AG04450 (cell line): ENCODE results near the gene DOK6. TPM values are rescaled to one million over a fixed set of nuclear protein-coding genes. Genes with fewer than 3 reads are reported as not detected.

Source experiments
- CTCF ChIA-PET: fragments of 300-600, 350-600 bp; formaldehyde crosslinking; extraction: SDS; loops from one replicate; lab custom pipeline; 2022; ENCODE audit warnings: antibody characterized with exemption, inconsistent platforms; lab: Charles Lee
- POLR2A ChIA-PET: fragments of 350-600 bp; formaldehyde crosslinking; extraction: SDS; loops from one replicate; lab custom pipeline; 2021; ENCODE audit warnings: antibody characterized with exemption, inconsistent platforms; lab: Yijun Ruan, JAX
- DNase-seq: peaks from one replicate; pipeline ENCODE4 v3.0.0-alpha.2; 2011; ENCODE audit warnings: low read depth, low spot score
- H3K27ac ChIP-seq: one replicate; pipeline ENCODE4 v1.5.1; 2012; ENCODE audit warnings: low read depth, low read length, control low read depth
- H3K27me3 ChIP-seq: one replicate; pipeline ENCODE4 v1.6.0; 2012; ENCODE audit warnings: low read length; ENCODE audit not compliant: control insufficient read depth, insufficient read depth
- H3K4me3 ChIP-seq: 2 replicates; pipeline ENCODE4 v1.5.1; 2011; ENCODE audit warnings: mild to moderate bottlenecking, low read depth, low read length, control low read depth
- H3K9me3 ChIP-seq: 2 replicates; pipeline ENCODE4 v1.5.1; 2012; ENCODE audit warnings: low read length; ENCODE audit not compliant: control insufficient read depth, insufficient read depth
- CTCF ChIP-seq: IDR thresholded peaks from 2 replicates; pipeline ENCODE4 v1.5.1; 2011; ENCODE audit warnings: low read depth, low read length, control low read depth, inconsistent platforms
- polyA plus RNA-seq: library from polyadenylated mRNA; depleted of rRNA; stranded (reverse); fragments of >200 nt; gene quantifications from 2 replicates; pipeline ENCODE4 v1.2.3, GENCODE V29; 2011

DOK6 gene
- polyA plus RNA-seq, 1 experiment: 0.16 TPM

GRCh38 chr18:69677595-69677994 is 276.9 kb downstream of the DOK6 start:
- ChIA-PET POLR2A (no interaction called here), CTCF (no interaction called here)
- Histone ChIP-seq H3K9me3 (no peaks in the 10 kb centered on the region), H3K27ac (no peak overlapping the region), H3K27me3 (no peaks in the 10 kb centered on the region), H3K4me3 (no peak overlapping the region)
- no peak for DNase-seq
- TF ChIP-seq CTCF: no peak

DNA sequence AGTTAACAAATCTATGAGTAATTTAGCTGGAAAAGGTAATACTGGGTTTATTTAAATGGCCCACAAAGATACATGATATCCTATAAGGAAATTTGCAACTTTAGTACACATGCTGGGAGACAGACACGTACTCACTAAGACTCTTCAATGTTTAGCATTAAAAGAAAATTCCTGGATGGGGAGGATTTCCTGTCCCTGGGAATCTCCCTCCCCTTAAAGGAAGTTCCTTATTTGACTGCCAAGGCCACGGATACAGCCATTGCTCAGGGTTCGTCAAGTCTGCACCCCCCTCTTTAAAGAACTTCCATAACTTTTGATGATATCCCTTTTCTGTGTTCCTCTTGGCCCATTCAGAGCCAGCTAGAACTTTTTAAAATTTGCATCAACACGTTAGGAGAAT is 279.4 kb downstream of the DOK6 start:
- H3K4me3 ChIP-seq: no peak overlapping the region
- no peak for TF ChIP-seq CTCF
- CTCF ChIA-PET: interaction anchor here (0.6 kb wide), 2 partner anchors 52 to 754 kb away, joined by 3 to 4 read pairs; no protein-coding TSS in a partner anchor
- H3K9me3 ChIP-seq: no peaks in the 10 kb centered on the region
- no peaks in the 10 kb centered on the region for H3K27me3 ChIP-seq
- no peak overlapping the region for H3K27ac ChIP-seq
- DNase-seq: no peak
- POLR2A ChIA-PET: no interaction called here

GRCh38 chr18:69683176-69683575 is 282.5 kb downstream of the DOK6 start:
- no peak for DNase-seq
- POLR2A ChIA-PET: no interaction called here
- TF ChIP-seq CTCF: no peak
- Histone ChIP-seq H3K9me3 (no peaks in the 10 kb centered on the region), H3K4me3 (no peak overlapping the region), H3K27me3 (no peaks in the 10 kb centered on the region), H3K27ac (no peak overlapping the region)
- CTCF ChIA-PET: no interaction called here

- Histone ChIP-seq H3K4me3 (no peak overlapping the region), H3K27ac (no peak overlapping the region), H3K27me3 (no peaks in the 10 kb centered on the region), H3K9me3 (no peaks in the 10 kb centered on the region)
- ChIA-PET POLR2A (no interaction called here), CTCF (no interaction called here)
- DNase-seq: no peak
- TF ChIP-seq CTCF: no peak
These were observed 284.1 kb downstream of the DOK6 start for GRCh38 chr18:69684789-69685188.

- ChIA-PET POLR2A (no interaction called here), CTCF (no interaction called here)
- no peak for TF ChIP-seq CTCF
- no peaks in the 10 kb centered on the region for H3K9me3 ChIP-seq
- no peak overlapping the region for H3K27ac ChIP-seq
- no peak overlapping the region for H3K4me3 ChIP-seq
- no peak for DNase-seq
- no peaks in the 10 kb centered on the region for H3K27me3 ChIP-seq
These were observed 286.2 kb downstream of the DOK6 start for GRCh38 chr18:69686861-69687260.
